ENCODE measurements around the gene SFXN5. TPM values are rescaled to one million over a fixed set of nuclear protein-coding genes. Genes with fewer than 3 reads are reported as not detected.

Gene SFXN5
- total and polyA plus RNA-seq, 11 donors: 6.0 to 12.5 (median 8.7) TPM

- Histone ChIP-seq H3K36me3 (peaks cover 0 to 6% (median 0%) of the 10 kb centered on the region in 9 donors), H3K9me3 (no peaks in the 10 kb centered on the region), H3K27ac (no peak overlapping the region), H3K4me3 (no peak overlapping the region), H3K4me1 (no peaks in the 10 kb centered on the region), H3K27me3 (no peaks in the 10 kb centered on the region)
- 91 to 93% (median 92%) methylated on average over 11 to 12 of the region's 12 CpGs for WGBS, 4 donors
- ATAC-seq (no peak), DNase-seq (peak in 1 of 5 donors; percentile 7)
- intact Hi-C loops (cut with DNase I): no loop called here
- TF ChIP-seq CTCF (IDR thresholded peaks at IDR 0.05) (no peak), POLR2A (IDR thresholded peaks at IDR 0.05) (no peak)
Observed at GRCh38 chr2:72965016-72965415, 106.5 kb downstream of the SFXN5 start.

- H3K4me3 ChIP-seq: no peak overlapping the region
- H3K36me3 ChIP-seq: peaks cover 0 to 6% (median 0%) of the 10 kb centered on the region in 9 donors
- no peak for TF ChIP-seq CTCF (IDR thresholded peaks at IDR 0.05)
- no peak for TF ChIP-seq POLR2A (IDR thresholded peaks at IDR 0.05)
- no peaks in the 10 kb centered on the region for H3K27me3 ChIP-seq
- no peaks in the 10 kb centered on the region for H3K9me3 ChIP-seq
- no peaks in the 10 kb centered on the region for H3K4me1 ChIP-seq
- intact Hi-C loops (cut with DNase I): no loop called here
- ATAC-seq (no peak), DNase-seq (no peak)
- 91 to 98% (median 95%) methylated on average over 6 of the region's 6 CpGs for WGBS, 4 donors
- no peak overlapping the region for H3K27ac ChIP-seq
Observed at GRCh38 chr2:72964146-72964525, 107.4 kb downstream of the SFXN5 start.

GRCh38 chr2:72963423-72964145 is 107.9 kb downstream of the SFXN5 start:
- DNase-seq (peak in 1 of 5 donors; percentile 21), ATAC-seq (no peak)
- no peaks in the 10 kb centered on the region for H3K27me3 ChIP-seq
- no peak for TF ChIP-seq POLR2A (IDR thresholded peaks at IDR 0.05)
- no peak for TF ChIP-seq CTCF (IDR thresholded peaks at IDR 0.05)
- 82 to 90% (median 86%) methylated on average over 9 to 10 of the region's 10 CpGs for WGBS, 4 donors
- no peaks in the 10 kb centered on the region for H3K9me3 ChIP-seq
- H3K4me1 ChIP-seq: peaks cover 0 to 1% (median 0%) of the 10 kb centered on the region in 12 donors
- H3K4me3 ChIP-seq: no peak overlapping the region
- intact Hi-C loops (cut with DNase I): no loop called here
- H3K36me3 ChIP-seq: peaks cover 0 to 7% (median 0%) of the 10 kb centered on the region in 9 donors
- no peak overlapping the region for H3K27ac ChIP-seq

- 82 to 89% (median 89%) methylated on average over 7 of the region's 7 CpGs for WGBS, 4 donors
- H3K27ac ChIP-seq: no peak overlapping the region
- H3K36me3 ChIP-seq: peaks cover 0 to 9% (median 0%) of the 10 kb centered on the region in 9 donors
- intact Hi-C loops (cut with DNase I): no loop called here
- DNase-seq: no peak
- TF ChIP-seq POLR2A (IDR thresholded peaks at IDR 0.05): no peak
- TF ChIP-seq CTCF (IDR thresholded peaks at IDR 0.05): no peak
- no peak for ATAC-seq
- H3K4me3 ChIP-seq: no peak overlapping the region
- H3K9me3 ChIP-seq: no peaks in the 10 kb centered on the region
- no peaks in the 10 kb centered on the region for H3K27me3 ChIP-seq
- peaks cover 0 to 8% (median 0%) of the 10 kb centered on the region in 12 donors for H3K4me1 ChIP-seq
Observed at GRCh38 chr2:72962911-72963310, 108.6 kb downstream of the SFXN5 start.

Data from heart left ventricle (tissue), 16 donors.